Hepatocyte (in vitro differentiated cells): ENCODE data around the gene IYD.

ENCODE experiments used
- EZH2phosphoT487 ChIP-seq: fragments of 200-600 bp; sonication (generic); IDR thresholded peaks from one replicate; pipeline ENCODE4 v1.6.1; 2018; ENCODE audit warnings: antibody characterized with exemption, mild to moderate bottlenecking, low read depth, moderate library complexity; ENCODE audit not compliant: unreplicated experiment, severe bottlenecking
- TF ChIP-seq, protein P1 (sequence below): fragments of 200-600 bp; sonication (generic); IDR thresholded peaks from 2 replicates; pipeline ENCODE4 v1.5.1; 2016; ENCODE audit warnings: antibody characterized with exemption, mild to moderate bottlenecking; ENCODE audit not compliant: poor library complexity

DNA sequence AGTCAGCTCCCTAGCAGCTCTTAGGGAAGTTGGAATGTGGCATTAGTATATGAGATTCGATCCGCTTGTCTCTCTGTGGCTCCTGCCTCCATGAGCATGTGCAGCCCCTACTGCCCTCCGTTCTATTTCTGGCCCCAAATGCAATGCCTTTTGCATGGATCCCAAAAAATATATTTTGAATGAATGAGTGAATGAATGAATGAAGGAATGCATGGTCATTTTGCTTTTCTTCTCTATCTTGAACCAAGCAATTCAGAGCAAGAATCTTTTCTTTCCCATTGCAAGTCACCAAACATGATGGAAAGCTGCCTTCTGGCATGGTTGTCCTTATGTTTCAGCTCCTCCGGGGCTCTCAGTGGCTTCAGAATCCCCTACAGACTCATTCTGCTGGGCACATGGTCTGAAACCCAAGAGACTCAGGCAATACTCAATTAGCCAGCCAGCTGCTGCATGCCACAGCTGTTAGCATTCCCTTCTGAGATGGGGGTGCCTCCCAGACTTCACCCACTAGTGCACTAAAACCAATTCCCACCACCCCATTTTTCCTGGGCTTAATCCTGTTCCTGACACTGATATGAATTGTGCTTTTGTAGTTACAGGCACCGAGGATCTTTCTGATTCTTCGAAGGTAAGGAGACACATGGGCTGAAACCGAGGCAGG, 2.6 kb upstream of the IYD start:
- TF ChIP-seq, protein P1, sequence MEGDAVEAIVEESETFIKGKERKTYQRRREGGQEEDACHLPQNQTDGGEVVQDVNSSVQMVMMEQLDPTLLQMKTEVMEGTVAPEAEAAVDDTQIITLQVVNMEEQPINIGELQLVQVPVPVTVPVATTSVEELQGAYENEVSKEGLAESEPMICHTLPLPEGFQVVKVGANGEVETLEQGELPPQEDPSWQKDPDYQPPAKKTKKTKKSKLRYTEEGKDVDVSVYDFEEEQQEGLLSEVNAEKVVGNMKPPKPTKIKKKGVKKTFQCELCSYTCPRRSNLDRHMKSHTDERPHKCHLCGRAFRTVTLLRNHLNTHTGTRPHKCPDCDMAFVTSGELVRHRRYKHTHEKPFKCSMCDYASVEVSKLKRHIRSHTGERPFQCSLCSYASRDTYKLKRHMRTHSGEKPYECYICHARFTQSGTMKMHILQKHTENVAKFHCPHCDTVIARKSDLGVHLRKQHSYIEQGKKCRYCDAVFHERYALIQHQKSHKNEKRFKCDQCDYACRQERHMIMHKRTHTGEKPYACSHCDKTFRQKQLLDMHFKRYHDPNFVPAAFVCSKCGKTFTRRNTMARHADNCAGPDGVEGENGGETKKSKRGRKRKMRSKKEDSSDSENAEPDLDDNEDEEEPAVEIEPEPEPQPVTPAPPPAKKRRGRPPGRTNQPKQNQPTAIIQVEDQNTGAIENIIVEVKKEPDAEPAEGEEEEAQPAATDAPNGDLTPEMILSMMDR = no peak
- no peak for TF ChIP-seq EZH2phosphoT487
